CD4-positive, alpha-beta memory T cell (primary cell): ENCODE results near the gene CNGB1. TPM values are rescaled to one million over a fixed set of nuclear protein-coding genes. Genes with fewer than 3 reads are reported as not detected.
"Not testable (repeated sequence)": the region's sequence is repeated elsewhere in the genome, so short reads cannot be mapped to it uniquely, and the experiment has no call there.

ENCODE experiments used
- CTCF ChIA-PET: fragments of 350-600 bp; sonication (Branson Sonifier 250); formaldehyde crosslinking; loops from one replicate; lab custom pipeline; 2021; ENCODE audit warnings: inconsistent platforms; ENCODE audit not compliant: partially characterized antibody; lab: Charles Lee
- POLR2A ChIA-PET: fragments of 350-600 bp; sonication (Branson Sonifier 250); formaldehyde crosslinking; loops from one replicate; lab custom pipeline; 2021; ENCODE audit not compliant: partially characterized antibody; lab: Charles Lee
- DNase-seq, 5 donors: peaks; one replicate each; pipeline versions ENCODE4 v3.0.0 to v3.0.0-alpha.2; 2020 to 2022; ENCODE audit warnings: mixed read lengths in 1 of 5
- H3K27ac ChIP-seq: one replicate; pipeline ENCODE4 v1.7.0; 2013; ENCODE audit warnings: low read depth, low read length
- H3K27me3 ChIP-seq: 2 replicates; pipeline ENCODE4 v1.7.0; 2013; ENCODE audit warnings: mild to moderate bottlenecking, low read length, moderate library complexity; ENCODE audit not compliant: insufficient read depth
- H3K36me3 ChIP-seq: 2 replicates; pipeline ENCODE4 v1.7.0; 2013; ENCODE audit warnings: mild to moderate bottlenecking, low read length, moderate library complexity; ENCODE audit not compliant: insufficient read depth
- H3K4me1 ChIP-seq: 2 replicates; pipeline ENCODE4 v1.7.0; 2013; ENCODE audit warnings: mild to moderate bottlenecking, low read length, moderate library complexity; ENCODE audit not compliant: insufficient read depth
- H3K4me3 ChIP-seq, 2 donors: one replicate each; pipeline ENCODE4 v1.7.0; 2013; ENCODE audit warnings: low read length in 2 of 2, mild to moderate bottlenecking in 1 of 2
- H3K9me3 ChIP-seq, 2 donors: one replicate each; pipeline ENCODE4 v1.7.0; 2013; ENCODE audit warnings: low read length in 2 of 2, control low read depth in 1 of 2; ENCODE audit not compliant: control insufficient read depth in 1 of 2
- H3K27ac Mint-ChIP-seq, 7 donors: one replicate each; pipeline ENCODE4 v1.8.0; 2020 to 2021; ENCODE audit warnings: mixed read lengths in 7 of 7, mild to moderate bottlenecking in 6 of 7, inconsistent platforms in 3 of 7, moderate library complexity in 3 of 7
- H3K27me3 Mint-ChIP-seq, 2 donors: one replicate each; pipeline ENCODE4 v1.8.0; 2020 to 2021; ENCODE audit warnings: mixed read lengths in 2 of 2
- H3K36me3 Mint-ChIP-seq, 2 donors: one replicate each; pipeline ENCODE4 v1.8.0; 2020 to 2021; ENCODE audit warnings: mixed read lengths in 2 of 2, inconsistent platforms in 1 of 2, mild to moderate bottlenecking in 1 of 2
- H3K4me1 Mint-ChIP-seq, 4 donors: one replicate each; pipeline ENCODE4 v1.8.0; 2020 to 2021; ENCODE audit warnings: mixed read lengths in 4 of 4, mild to moderate bottlenecking in 1 of 4
- H3K4me3 Mint-ChIP-seq, 8 donors: one replicate each; pipeline ENCODE4 v1.8.0; 2020 to 2021; ENCODE audit warnings: mixed read lengths in 8 of 8, mild to moderate bottlenecking in 7 of 8, moderate library complexity in 6 of 8, inconsistent platforms in 3 of 8
- H3K9me3 Mint-ChIP-seq, 8 donors: one replicate each; pipeline ENCODE4 v1.8.0; 2020 to 2021; ENCODE audit warnings: mixed read lengths in 8 of 8, mild to moderate bottlenecking in 5 of 8, inconsistent platforms in 3 of 8, moderate library complexity in 1 of 8
- intact Hi-C: fragments of 100-400 bp; cut with micrococcal nuclease; formaldehyde crosslinking; loops from one replicate; pipeline ENCODE4 v1.15.1; 2023
- polyA plus RNA-seq, 2 donors: library from polyadenylated mRNA; unstranded; fragments of 300-500 nt; fragmentation: Illumina TruSeq; gene quantifications; one replicate each; pipeline ENCODE4 v1.2.3, GENCODE V29; 2021
- total RNA-seq, 2 experiments: library from RNA; stranded (reverse); gene quantifications; one replicate each; pipeline ENCODE4 v1.2.3, GENCODE V29; 2021

CNGB1 gene
- total and polyA plus RNA-seq, 4 experiments from 2014 or later, result not detected

- no peaks in the 10 kb centered on the region for H3K9me3 ChIP-seq
- intact Hi-C loops, result no loop called here
- no peak for DNase-seq
- no peaks in the 10 kb centered on the region for H3K4me1 ChIP-seq
- no peaks in the 10 kb centered on the region for H3K36me3 Mint-ChIP-seq
- ChIA-PET CTCF (no interaction called here), POLR2A (no interaction called here)
- H3K4me1 Mint-ChIP-seq, result no peaks in the 10 kb centered on the region
- no peaks in the 10 kb centered on the region for H3K27me3 ChIP-seq
- peaks cover 1 to 6% of the 10 kb centered on the region in 2 donors for H3K27me3 Mint-ChIP-seq
- H3K27ac Mint-ChIP-seq, result no peak overlapping the region
- H3K36me3 ChIP-seq, result no peaks in the 10 kb centered on the region
- no peak overlapping the region for H3K4me3 ChIP-seq
- H3K9me3 Mint-ChIP-seq, result no peaks in the 10 kb centered on the region
- H3K4me3 Mint-ChIP-seq, result no peak overlapping the region
- no peak overlapping the region for H3K27ac ChIP-seq
These were observed 127.5 kb downstream of the CNGB1 start for GRCh38 chr16:57843400-57843799.

GRCh38 chr16:57842601-57843000 lies 128.3 kb downstream of the CNGB1 start:
- no peak overlapping the region for H3K4me3 Mint-ChIP-seq
- no peaks in the 10 kb centered on the region for H3K27me3 ChIP-seq
- no peaks in the 10 kb centered on the region for H3K36me3 ChIP-seq
- H3K27ac Mint-ChIP-seq, result no peak overlapping the region
- no peaks in the 10 kb centered on the region for H3K9me3 Mint-ChIP-seq
- H3K36me3 Mint-ChIP-seq, result no peaks in the 10 kb centered on the region
- intact Hi-C loops, result no loop called here
- no peak overlapping the region for H3K4me3 ChIP-seq
- POLR2A ChIA-PET, result no interaction called here
- CTCF ChIA-PET, result no interaction called here
- H3K4me1 Mint-ChIP-seq, result no peaks in the 10 kb centered on the region
- no peaks in the 10 kb centered on the region for H3K4me1 ChIP-seq
- H3K27ac ChIP-seq, result no peak overlapping the region
- no peaks in the 10 kb centered on the region for H3K9me3 ChIP-seq
- DNase-seq, result no peak
- H3K27me3 Mint-ChIP-seq, result peaks cover 1 to 6% of the 10 kb centered on the region in 2 donors

GRCh38 chr16:57840833-57841232 lies 130.1 kb downstream of the CNGB1 start:
- H3K36me3 Mint-ChIP-seq, result no peaks in the 10 kb centered on the region
- POLR2A ChIA-PET, result interaction anchor here (1.3 kb wide), 1 partner anchor 29 kb away, joined by 7 read pairs; no protein-coding TSS in a partner anchor
- CTCF ChIA-PET, result interaction anchor here (1.2 kb wide), 1 partner anchor 42 kb away, joined by 3 read pairs; no protein-coding TSS in a partner anchor
- DNase-seq, result no peak
- H3K27me3 Mint-ChIP-seq, result peaks cover 0 to 6% of the 10 kb centered on the region in 2 donors
- no peak overlapping the region for H3K4me3 Mint-ChIP-seq
- Histone ChIP-seq H3K4me1 (no peaks in the 10 kb centered on the region), H3K4me3 (no peak overlapping the region), H3K27ac (no peak overlapping the region), H3K9me3 (no peaks in the 10 kb centered on the region), H3K36me3 (no peaks in the 10 kb centered on the region), H3K27me3 (no peaks in the 10 kb centered on the region)
- no peaks in the 10 kb centered on the region for H3K4me1 Mint-ChIP-seq
- peak overlapping the region in 1 of 7 donors; percentile 14 for H3K27ac Mint-ChIP-seq
- H3K9me3 Mint-ChIP-seq, result no peaks in the 10 kb centered on the region
- intact Hi-C loops, result no loop called here

- POLR2A ChIA-PET, result no interaction called here
- CTCF ChIA-PET, result interaction anchor here (0.8 kb wide), 1 partner anchor 42 kb away, joined by 3 read pairs; no protein-coding TSS in a partner anchor
- no peaks in the 10 kb centered on the region for H3K9me3 Mint-ChIP-seq
These were observed 132.8 kb downstream of the CNGB1 start for GRCh38 chr16:57838161-57838560.

GRCh38 chr16:57837305-57838125 lies 133.4 kb downstream of the CNGB1 start:
- Mint-ChIP-seq H3K4me1 (no peaks in the 10 kb centered on the region), H3K27ac (no peak overlapping the region), H3K4me3 (no peak overlapping the region), H3K9me3 (no peaks in the 10 kb centered on the region), H3K27me3 (peaks cover 1 to 6% of the 10 kb centered on the region in 2 donors), H3K36me3 (no peaks in the 10 kb centered on the region)
- intact Hi-C loops, result no loop called here
- Histone ChIP-seq H3K9me3 (no peaks in the 10 kb centered on the region), H3K27ac (no peak overlapping the region), H3K4me1 (no peaks in the 10 kb centered on the region), H3K27me3 (peaks cover 4% of the 10 kb centered on the region), H3K4me3 (no peak overlapping the region), H3K36me3 (no peaks in the 10 kb centered on the region)
- POLR2A ChIA-PET, result no interaction called here
- no peak for DNase-seq
- CTCF ChIA-PET, result interaction anchor here (0.8 kb wide), 1 partner anchor 41 kb away, joined by 3 read pairs; no protein-coding TSS in a partner anchor

More at GRCh38 chr16:57838161-57838560, 132.8 kb downstream of the CNGB1 start:
- Mint-ChIP-seq H3K27ac (no peak overlapping the region), H3K36me3 (no peaks in the 10 kb centered on the region), H3K4me1 (no peaks in the 10 kb centered on the region), H3K27me3 (peaks cover 1 to 6% of the 10 kb centered on the region in 2 donors), H3K4me3 (no peak overlapping the region)
- intact Hi-C loops, result no loop called here
- Histone ChIP-seq H3K4me3 (no peak overlapping the region), H3K4me1 (no peaks in the 10 kb centered on the region), H3K36me3 (no peaks in the 10 kb centered on the region), H3K9me3 (no peaks in the 10 kb centered on the region), H3K27ac (no peak overlapping the region), H3K27me3 (peaks cover 4% of the 10 kb centered on the region)
- DNase-seq, result no peak

GRCh38 chr16:57835439-57835838 lies 135.5 kb downstream of the CNGB1 start:
- H3K27me3 ChIP-seq, H3K4me3 Mint-ChIP-seq, DNase-seq, H3K27me3 Mint-ChIP-seq, H3K27ac Mint-ChIP-seq, H3K36me3 ChIP-seq, H3K27ac ChIP-seq, POLR2A ChIA-PET, H3K4me1 Mint-ChIP-seq, H3K9me3 ChIP-seq, intact Hi-C loops, H3K4me1 ChIP-seq, H3K9me3 Mint-ChIP-seq, H3K4me3 ChIP-seq, CTCF ChIA-PET, H3K36me3 Mint-ChIP-seq: not testable (repeated sequence)

GRCh38 chr16:57834936-57835335 lies 136.0 kb downstream of the CNGB1 start:
- Mint-ChIP-seq H3K4me3 (no peak overlapping the region), H3K9me3 (no peaks in the 10 kb centered on the region), H3K27ac (no peak overlapping the region), H3K27me3 (peaks cover 1 to 5% of the 10 kb centered on the region in 2 donors), H3K4me1 (no peaks in the 10 kb centered on the region), H3K36me3 (no peaks in the 10 kb centered on the region)
- Histone ChIP-seq H3K27ac (no peak overlapping the region), H3K4me1 (no peaks in the 10 kb centered on the region), H3K36me3 (no peaks in the 10 kb centered on the region), H3K27me3 (peaks cover 4% of the 10 kb centered on the region), H3K9me3 (no peaks in the 10 kb centered on the region), H3K4me3 (no peak overlapping the region)
- intact Hi-C loops, result no loop called here
- DNase-seq, result no peak
- ChIA-PET CTCF (no interaction called here), POLR2A (interaction anchor here (0.6 kb wide), 1 partner anchor 1348 kb away, joined by 3 read pairs; no protein-coding TSS in a partner anchor)
